Uterus (tissue), 4 donors: Measurements from ENCODE around the gene FOXA2. TPM values are rescaled to one million over a fixed set of nuclear protein-coding genes. Genes with fewer than 3 reads are reported as not detected.

Experiments used
- DNase-seq, 2 donors: peaks; one replicate each; pipeline ENCODE4 v3.0.0-alpha.2; 2019 to 2020
- H3K27ac ChIP-seq, 2 donors: fragments of 200-600 bp; sonication (generic); 1 replicate in 1 of 2; 2 replicates in 1 of 2; pipeline ENCODE4 v1.5.1; 2016 to 2018
- H3K27me3 ChIP-seq, 2 donors: fragments of 200-600 bp; sonication (generic); one replicate each; pipeline ENCODE4 v1.5.1; 2018 to 2019; ENCODE audit warnings: control low read depth in 1 of 2
- H3K36me3 ChIP-seq, 2 donors: fragments of 200-600 bp; sonication (generic); one replicate each; pipeline ENCODE4 v1.5.1; 2019; ENCODE audit warnings: control low read depth in 1 of 2
- H3K4me1 ChIP-seq, 2 donors: fragments of 200-600 bp; sonication (generic); one replicate each; pipeline ENCODE4 v1.5.1; 2018 to 2019; ENCODE audit warnings: control low read depth in 1 of 2
- H3K4me3 ChIP-seq, 2 donors: fragments of 200-600 bp; sonication (generic); 1 replicate in 1 of 2; 2 replicates in 1 of 2; pipeline ENCODE4 v1.5.1; 2018 to 2019; ENCODE audit warnings: mild to moderate bottlenecking in 1 of 2
- H3K9me3 ChIP-seq, 2 donors: fragments of 200-600 bp; sonication (generic); one replicate each; pipeline ENCODE4 v1.5.1; 2019; ENCODE audit warnings: control low read depth in 1 of 2
- POLR2A ChIP-seq, 2 donors: fragments of 450-650 bp; IDR thresholded peaks; one replicate each; pipeline ENCODE4 v1.6.1; 2016; ENCODE audit warnings: antibody characterized with exemption in 2 of 2, mild to moderate bottlenecking in 1 of 2, moderate library complexity in 1 of 2
- intact Hi-C: fragments of 100-400 bp; cut with DNase I; formaldehyde crosslinking; loops from one replicate; pipeline ENCODE4 v1.15.1; 2023; ENCODE audit warnings: low total_unique reads
- total RNA-seq, 4 donors: library from RNA; depleted of rRNA in 3 of 4; stranded (reverse); fragments of >200 nt in 3 of 4; gene quantifications; one replicate each; pipeline versions ENCODE4 v1.1.0 to v1.2.4, GENCODE V29; 2014 to 2023
- TF ChIP-seq, protein P1 (sequence below), 4 experiments: fragments of 200-600 bp in 2 of 4; fragments of 450-650 bp in 2 of 4; sonication (generic) in 2 of 4; IDR thresholded peaks; one replicate each; pipeline ENCODE4 v1.5.1; 2016 to 2019; ENCODE audit warnings: antibody characterized with exemption in 4 of 4, mild to moderate bottlenecking in 2 of 4, moderate library complexity in 1 of 4
- donor health status: DM: yes; HTN: yes; CAD: no.

Gene FOXA2
- total RNA-seq, 4 donors from 2014 or later = 0.14 TPM; not detected in 3

DNA sequence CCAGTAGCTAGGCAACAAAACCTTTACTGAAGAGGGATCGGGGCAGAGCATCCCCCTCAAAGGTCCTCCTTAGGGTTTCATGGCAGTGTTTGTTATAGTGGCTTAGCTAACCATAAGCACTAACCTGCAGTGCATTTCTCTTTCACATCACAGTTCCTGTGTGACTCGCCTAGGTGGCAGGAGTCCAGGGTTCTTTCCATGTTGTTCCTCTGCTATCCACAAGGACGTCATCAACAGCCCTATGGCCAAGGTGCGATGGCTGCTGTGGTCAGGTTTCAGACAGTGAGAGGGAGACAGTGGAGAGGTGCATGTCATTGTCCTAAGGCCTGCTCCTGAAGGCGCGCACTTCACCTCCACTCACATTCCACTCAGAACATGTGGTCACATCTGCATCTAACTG is 38.8 kb upstream of the FOXA2 start:
- no peak for DNase-seq
- no peak overlapping the region for H3K27ac ChIP-seq
- no peak overlapping the region for H3K4me3 ChIP-seq
- no peaks in the 10 kb centered on the region for H3K36me3 ChIP-seq
- H3K27me3 ChIP-seq = no peaks in the 10 kb centered on the region
- intact Hi-C loops = no loop called here
- no peaks in the 10 kb centered on the region for H3K4me1 ChIP-seq
- TF ChIP-seq, protein P1, sequence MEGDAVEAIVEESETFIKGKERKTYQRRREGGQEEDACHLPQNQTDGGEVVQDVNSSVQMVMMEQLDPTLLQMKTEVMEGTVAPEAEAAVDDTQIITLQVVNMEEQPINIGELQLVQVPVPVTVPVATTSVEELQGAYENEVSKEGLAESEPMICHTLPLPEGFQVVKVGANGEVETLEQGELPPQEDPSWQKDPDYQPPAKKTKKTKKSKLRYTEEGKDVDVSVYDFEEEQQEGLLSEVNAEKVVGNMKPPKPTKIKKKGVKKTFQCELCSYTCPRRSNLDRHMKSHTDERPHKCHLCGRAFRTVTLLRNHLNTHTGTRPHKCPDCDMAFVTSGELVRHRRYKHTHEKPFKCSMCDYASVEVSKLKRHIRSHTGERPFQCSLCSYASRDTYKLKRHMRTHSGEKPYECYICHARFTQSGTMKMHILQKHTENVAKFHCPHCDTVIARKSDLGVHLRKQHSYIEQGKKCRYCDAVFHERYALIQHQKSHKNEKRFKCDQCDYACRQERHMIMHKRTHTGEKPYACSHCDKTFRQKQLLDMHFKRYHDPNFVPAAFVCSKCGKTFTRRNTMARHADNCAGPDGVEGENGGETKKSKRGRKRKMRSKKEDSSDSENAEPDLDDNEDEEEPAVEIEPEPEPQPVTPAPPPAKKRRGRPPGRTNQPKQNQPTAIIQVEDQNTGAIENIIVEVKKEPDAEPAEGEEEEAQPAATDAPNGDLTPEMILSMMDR (IDR thresholded peaks at IDR 0.05) = no peak
- no peak for TF ChIP-seq POLR2A (IDR thresholded peaks at IDR 0.05)
- H3K9me3 ChIP-seq = no peaks in the 10 kb centered on the region

- H3K27me3 ChIP-seq = peaks cover 0 to under 1% of the 10 kb centered on the region in 2 donors
- DNase-seq = no peak
- H3K4me3 ChIP-seq = no peak overlapping the region
- no peaks in the 10 kb centered on the region for H3K9me3 ChIP-seq
- H3K36me3 ChIP-seq = no peaks in the 10 kb centered on the region
- no peak overlapping the region for H3K27ac ChIP-seq
- no peaks in the 10 kb centered on the region for H3K4me1 ChIP-seq
- intact Hi-C loops = no loop called here
- TF ChIP-seq, protein P1 (IDR thresholded peaks at IDR 0.05) = no peak
- TF ChIP-seq POLR2A (IDR thresholded peaks at IDR 0.05) = no peak
Observed at GRCh38 chr20:22620342-22620741, 36.0 kb upstream of the FOXA2 start.

- intact Hi-C loops = no loop called here
- Histone ChIP-seq H3K9me3 (no peaks in the 10 kb centered on the region), H3K4me1 (no peaks in the 10 kb centered on the region)
Observed at GRCh38 chr20:22619806-22620205, 35.4 kb upstream of the FOXA2 start.

DNA sequence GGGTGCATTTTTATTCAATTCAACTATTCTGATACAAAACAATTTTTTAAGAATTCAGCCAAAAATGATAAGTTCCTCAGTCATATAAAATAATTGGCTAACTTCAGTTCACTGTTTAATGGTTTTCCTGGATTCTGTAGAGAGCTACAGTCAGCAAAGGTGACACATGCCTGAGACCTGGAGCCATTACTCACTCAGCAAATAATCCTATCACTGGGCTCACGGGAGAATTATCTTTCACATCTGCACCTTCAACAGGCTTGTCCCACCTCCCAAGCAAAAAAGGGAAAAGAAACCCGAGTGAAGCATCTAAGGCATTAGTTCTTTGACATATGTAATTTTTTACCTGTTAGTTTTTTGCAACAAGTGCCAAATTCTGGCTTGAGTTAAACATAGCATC is 34.9 kb upstream of the FOXA2 start:
- no peak for DNase-seq
- no peaks in the 10 kb centered on the region for H3K4me1 ChIP-seq
- H3K36me3 ChIP-seq = no peaks in the 10 kb centered on the region
- peaks cover 0 to 3% of the 10 kb centered on the region in 2 donors for H3K27me3 ChIP-seq
- TF ChIP-seq POLR2A (IDR thresholded peaks at IDR 0.05) = no peak
- no peak overlapping the region for H3K4me3 ChIP-seq
- H3K27ac ChIP-seq = no peak overlapping the region
- intact Hi-C loops = no loop called here
- H3K9me3 ChIP-seq = no peaks in the 10 kb centered on the region

More at GRCh38 chr20:22619806-22620205, 35.4 kb upstream of the FOXA2 start:
- Histone ChIP-seq H3K27ac (no peak overlapping the region), H3K36me3 (no peaks in the 10 kb centered on the region), H3K27me3 (peaks cover 0 to 3% of the 10 kb centered on the region in 2 donors), H3K4me3 (no peak overlapping the region)
- TF ChIP-seq POLR2A (IDR thresholded peaks at IDR 0.05) = no peak
- TF ChIP-seq, protein P1 (IDR thresholded peaks at IDR 0.05) = no peak
- DNase-seq = no peak

GRCh38 chr20:22617160-22617559 is 32.8 kb upstream of the FOXA2 start:
- H3K4me1 ChIP-seq = no peaks in the 10 kb centered on the region
- H3K4me3 ChIP-seq = no peak overlapping the region
- no peaks in the 10 kb centered on the region for H3K9me3 ChIP-seq
- intact Hi-C loops = no loop called here
- H3K36me3 ChIP-seq = no peaks in the 10 kb centered on the region
- peaks cover 0 to 3% of the 10 kb centered on the region in 2 donors for H3K27me3 ChIP-seq
- TF ChIP-seq, protein P1 (IDR thresholded peaks at IDR 0.05) = no peak
- TF ChIP-seq POLR2A (IDR thresholded peaks at IDR 0.05) = no peak
- no peak overlapping the region for H3K27ac ChIP-seq
- no peak for DNase-seq

DNA sequence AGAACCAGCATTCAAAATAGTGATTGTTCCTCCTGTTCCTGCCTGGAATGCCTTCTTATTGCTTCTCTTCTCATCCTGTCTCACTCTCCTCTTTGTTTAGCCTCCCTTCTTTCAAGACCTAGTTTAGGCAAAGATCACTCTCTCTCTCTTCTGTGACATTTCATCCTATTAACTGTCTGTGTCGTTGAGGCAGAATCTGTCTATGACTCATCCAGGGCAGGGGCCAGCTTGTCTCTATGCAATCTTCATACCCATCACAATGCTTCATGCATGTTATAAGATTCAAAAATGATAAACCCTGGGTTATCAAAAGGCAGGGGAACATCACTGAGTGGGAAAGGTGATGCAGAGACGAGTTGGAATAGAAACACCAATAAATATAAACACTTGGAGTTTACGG is 32.2 kb upstream of the FOXA2 start:
- Histone ChIP-seq H3K4me3 (no peak overlapping the region), H3K4me1 (no peaks in the 10 kb centered on the region), H3K27ac (no peak overlapping the region), H3K27me3 (peaks cover 0 to 3% of the 10 kb centered on the region in 2 donors), H3K9me3 (no peaks in the 10 kb centered on the region), H3K36me3 (no peaks in the 10 kb centered on the region)
- no peak for DNase-seq
- no peak for TF ChIP-seq POLR2A (IDR thresholded peaks at IDR 0.05)
- TF ChIP-seq, protein P1 (IDR thresholded peaks at IDR 0.05) = no peak
- intact Hi-C loops = no loop called here
